ENCODE data around the gene IL1RAP.

IL1RAP gene

DNA sequence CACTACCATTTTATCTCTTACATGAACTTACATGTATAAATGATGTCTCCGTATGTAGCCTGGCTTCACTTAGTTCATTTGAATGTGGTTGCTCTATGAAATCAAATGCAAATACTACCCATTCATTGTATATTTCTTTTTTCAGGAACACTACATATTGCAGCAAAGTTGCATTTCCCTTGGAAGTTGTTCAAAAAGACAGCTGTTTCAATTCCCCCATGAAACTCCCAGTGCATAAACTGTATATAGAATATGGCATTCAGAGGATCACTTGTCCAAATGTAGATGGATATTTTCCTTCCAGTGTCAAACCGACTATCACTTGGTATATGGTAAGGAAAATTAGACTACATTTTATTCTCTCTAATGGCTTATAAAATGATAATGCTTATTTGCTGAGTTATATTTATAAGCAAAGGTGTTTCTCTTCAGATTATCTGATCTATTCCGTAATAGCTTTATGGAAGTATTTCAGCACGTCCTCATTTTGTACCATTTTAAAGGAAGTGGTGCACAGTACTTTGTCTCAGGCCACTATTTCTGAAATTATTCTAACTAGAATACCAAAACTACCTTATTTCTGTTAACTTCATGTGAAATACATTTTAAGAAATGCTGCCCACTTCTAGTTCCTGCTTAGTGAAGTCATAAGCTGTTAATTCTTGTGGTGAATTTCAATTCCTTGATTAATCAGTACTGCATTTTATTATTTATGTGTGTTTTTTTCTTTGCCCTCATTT is 95.1 kb downstream of the IL1RAP start:
- no peak for ATAC-seq
- TF ChIP-seq, protein P1, sequence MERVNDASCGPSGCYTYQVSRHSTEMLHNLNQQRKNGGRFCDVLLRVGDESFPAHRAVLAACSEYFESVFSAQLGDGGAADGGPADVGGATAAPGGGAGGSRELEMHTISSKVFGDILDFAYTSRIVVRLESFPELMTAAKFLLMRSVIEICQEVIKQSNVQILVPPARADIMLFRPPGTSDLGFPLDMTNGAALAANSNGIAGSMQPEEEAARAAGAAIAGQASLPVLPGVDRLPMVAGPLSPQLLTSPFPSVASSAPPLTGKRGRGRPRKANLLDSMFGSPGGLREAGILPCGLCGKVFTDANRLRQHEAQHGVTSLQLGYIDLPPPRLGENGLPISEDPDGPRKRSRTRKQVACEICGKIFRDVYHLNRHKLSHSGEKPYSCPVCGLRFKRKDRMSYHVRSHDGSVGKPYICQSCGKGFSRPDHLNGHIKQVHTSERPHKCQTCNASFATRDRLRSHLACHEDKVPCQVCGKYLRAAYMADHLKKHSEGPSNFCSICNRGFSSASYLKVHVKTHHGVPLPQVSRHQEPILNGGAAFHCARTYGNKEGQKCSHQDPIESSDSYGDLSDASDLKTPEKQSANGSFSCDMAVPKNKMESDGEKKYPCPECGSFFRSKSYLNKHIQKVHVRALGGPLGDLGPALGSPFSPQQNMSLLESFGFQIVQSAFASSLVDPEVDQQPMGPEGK (CRISPR knock-in tag; IDR thresholded peaks at IDR 0.05; ENCODE audit: borderline replicate concordance) = no peak
- no peak for TF ChIP-seq GLIS3 (CRISPR knock-in tag; IDR thresholded peaks at IDR 0.05)
- TF ChIP-seq, protein P2, sequence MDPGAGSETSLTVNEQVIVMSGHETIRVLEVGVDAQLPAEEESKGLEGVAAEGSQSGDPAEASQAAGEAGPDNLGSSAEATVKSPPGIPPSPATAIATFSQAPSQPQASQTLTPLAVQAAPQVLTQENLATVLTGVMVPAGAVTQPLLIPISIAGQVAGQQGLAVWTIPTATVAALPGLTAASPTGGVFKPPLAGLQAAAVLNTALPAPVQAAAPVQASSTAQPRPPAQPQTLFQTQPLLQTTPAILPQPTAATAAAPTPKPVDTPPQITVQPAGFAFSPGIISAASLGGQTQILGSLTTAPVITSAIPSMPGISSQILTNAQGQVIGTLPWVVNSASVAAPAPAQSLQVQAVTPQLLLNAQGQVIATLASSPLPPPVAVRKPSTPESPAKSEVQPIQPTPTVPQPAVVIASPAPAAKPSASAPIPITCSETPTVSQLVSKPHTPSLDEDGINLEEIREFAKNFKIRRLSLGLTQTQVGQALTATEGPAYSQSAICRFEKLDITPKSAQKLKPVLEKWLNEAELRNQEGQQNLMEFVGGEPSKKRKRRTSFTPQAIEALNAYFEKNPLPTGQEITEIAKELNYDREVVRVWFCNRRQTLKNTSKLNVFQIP (CRISPR knock-in tag; IDR thresholded peaks at IDR 0.05; ENCODE audit: borderline replicate concordance, low read depth) = no peak
- TF ChIP-seq, protein P3, sequence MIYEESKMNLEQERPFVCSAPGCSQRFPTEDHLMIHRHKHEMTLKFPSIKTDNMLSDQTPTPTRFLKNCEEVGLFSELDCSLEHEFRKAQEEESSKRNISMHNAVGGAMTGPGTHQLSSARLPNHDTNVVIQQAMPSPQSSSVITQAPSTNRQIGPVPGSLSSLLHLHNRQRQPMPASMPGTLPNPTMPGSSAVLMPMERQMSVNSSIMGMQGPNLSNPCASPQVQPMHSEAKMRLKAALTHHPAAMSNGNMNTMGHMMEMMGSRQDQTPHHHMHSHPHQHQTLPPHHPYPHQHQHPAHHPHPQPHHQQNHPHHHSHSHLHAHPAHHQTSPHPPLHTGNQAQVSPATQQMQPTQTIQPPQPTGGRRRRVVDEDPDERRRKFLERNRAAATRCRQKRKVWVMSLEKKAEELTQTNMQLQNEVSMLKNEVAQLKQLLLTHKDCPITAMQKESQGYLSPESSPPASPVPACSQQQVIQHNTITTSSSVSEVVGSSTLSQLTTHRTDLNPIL (CRISPR knock-in tag; IDR thresholded peaks at IDR 0.05; ENCODE audit: low read depth) = no peak
- TF ChIP-seq, protein P4, sequence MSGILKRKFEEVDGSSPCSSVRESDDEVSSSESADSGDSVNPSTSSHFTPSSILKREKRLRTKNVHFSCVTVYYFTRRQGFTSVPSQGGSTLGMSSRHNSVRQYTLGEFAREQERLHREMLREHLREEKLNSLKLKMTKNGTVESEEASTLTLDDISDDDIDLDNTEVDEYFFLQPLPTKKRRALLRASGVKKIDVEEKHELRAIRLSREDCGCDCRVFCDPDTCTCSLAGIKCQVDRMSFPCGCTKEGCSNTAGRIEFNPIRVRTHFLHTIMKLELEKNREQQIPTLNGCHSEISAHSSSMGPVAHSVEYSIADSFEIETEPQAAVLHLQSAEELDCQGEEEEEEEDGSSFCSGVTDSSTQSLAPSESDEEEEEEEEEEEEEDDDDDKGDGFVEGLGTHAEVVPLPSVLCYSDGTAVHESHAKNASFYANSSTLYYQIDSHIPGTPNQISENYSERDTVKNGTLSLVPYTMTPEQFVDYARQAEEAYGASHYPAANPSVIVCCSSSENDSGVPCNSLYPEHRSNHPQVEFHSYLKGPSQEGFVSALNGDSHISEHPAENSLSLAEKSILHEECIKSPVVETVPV (CRISPR knock-in tag; IDR thresholded peaks at IDR 0.05) = no peak
- no peak for TF ChIP-seq ESRRG (CRISPR knock-in tag; IDR thresholded peaks at IDR 0.05)
- TF ChIP-seq ZNF8 (CRISPR knock-in tag; IDR thresholded peaks at IDR 0.05) = no peak
- TF ChIP-seq CSDC2 (CRISPR knock-in tag; IDR thresholded peaks at IDR 0.05) = no peak
- TF ChIP-seq RARB (CRISPR knock-in tag; IDR thresholded peaks at IDR 0.05) = no peak
- no peak for TF ChIP-seq ZC3H10 (CRISPR knock-in tag; IDR thresholded peaks at IDR 0.05)
- no peak for TF ChIP-seq TCF4 (CRISPR knock-in tag; IDR thresholded peaks at IDR 0.05; ENCODE audit: borderline replicate concordance)
- no peak for TF ChIP-seq SNAI2 (CRISPR knock-in tag; IDR thresholded peaks at IDR 0.05)
- TF ChIP-seq BACH2 (CRISPR knock-in tag; IDR thresholded peaks at IDR 0.05; ENCODE audit: borderline replicate concordance) = no peak
- no peak for TF ChIP-seq ARNTL (CRISPR knock-in tag; IDR thresholded peaks at IDR 0.05; ENCODE audit: borderline replicate concordance, low read depth)
- TF ChIP-seq ISL1 (CRISPR knock-in tag; IDR thresholded peaks at IDR 0.05) = no peak
- TF ChIP-seq, protein P5, sequence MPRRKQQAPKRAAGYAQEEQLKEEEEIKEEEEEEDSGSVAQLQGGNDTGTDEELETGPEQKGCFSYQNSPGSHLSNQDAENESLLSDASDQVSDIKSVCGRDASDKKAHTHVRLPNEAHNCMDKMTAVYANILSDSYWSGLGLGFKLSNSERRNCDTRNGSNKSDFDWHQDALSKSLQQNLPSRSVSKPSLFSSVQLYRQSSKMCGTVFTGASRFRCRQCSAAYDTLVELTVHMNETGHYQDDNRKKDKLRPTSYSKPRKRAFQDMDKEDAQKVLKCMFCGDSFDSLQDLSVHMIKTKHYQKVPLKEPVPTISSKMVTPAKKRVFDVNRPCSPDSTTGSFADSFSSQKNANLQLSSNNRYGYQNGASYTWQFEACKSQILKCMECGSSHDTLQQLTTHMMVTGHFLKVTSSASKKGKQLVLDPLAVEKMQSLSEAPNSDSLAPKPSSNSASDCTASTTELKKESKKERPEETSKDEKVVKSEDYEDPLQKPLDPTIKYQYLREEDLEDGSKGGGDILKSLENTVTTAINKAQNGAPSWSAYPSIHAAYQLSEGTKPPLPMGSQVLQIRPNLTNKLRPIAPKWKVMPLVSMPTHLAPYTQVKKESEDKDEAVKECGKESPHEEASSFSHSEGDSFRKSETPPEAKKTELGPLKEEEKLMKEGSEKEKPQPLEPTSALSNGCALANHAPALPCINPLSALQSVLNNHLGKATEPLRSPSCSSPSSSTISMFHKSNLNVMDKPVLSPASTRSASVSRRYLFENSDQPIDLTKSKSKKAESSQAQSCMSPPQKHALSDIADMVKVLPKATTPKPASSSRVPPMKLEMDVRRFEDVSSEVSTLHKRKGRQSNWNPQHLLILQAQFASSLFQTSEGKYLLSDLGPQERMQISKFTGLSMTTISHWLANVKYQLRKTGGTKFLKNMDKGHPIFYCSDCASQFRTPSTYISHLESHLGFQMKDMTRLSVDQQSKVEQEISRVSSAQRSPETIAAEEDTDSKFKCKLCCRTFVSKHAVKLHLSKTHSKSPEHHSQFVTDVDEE (CRISPR knock-in tag; IDR thresholded peaks at IDR 0.05) = no peak
- no peak for TF ChIP-seq ZFP30 (CRISPR knock-in tag; IDR thresholded peaks at IDR 0.05)
- TF ChIP-seq PPARA (CRISPR knock-in tag; IDR thresholded peaks at IDR 0.05; ENCODE audit: borderline replicate concordance) = no peak
- no peak for TF ChIP-seq OSR1 (CRISPR knock-in tag; IDR thresholded peaks at IDR 0.05)

DNA sequence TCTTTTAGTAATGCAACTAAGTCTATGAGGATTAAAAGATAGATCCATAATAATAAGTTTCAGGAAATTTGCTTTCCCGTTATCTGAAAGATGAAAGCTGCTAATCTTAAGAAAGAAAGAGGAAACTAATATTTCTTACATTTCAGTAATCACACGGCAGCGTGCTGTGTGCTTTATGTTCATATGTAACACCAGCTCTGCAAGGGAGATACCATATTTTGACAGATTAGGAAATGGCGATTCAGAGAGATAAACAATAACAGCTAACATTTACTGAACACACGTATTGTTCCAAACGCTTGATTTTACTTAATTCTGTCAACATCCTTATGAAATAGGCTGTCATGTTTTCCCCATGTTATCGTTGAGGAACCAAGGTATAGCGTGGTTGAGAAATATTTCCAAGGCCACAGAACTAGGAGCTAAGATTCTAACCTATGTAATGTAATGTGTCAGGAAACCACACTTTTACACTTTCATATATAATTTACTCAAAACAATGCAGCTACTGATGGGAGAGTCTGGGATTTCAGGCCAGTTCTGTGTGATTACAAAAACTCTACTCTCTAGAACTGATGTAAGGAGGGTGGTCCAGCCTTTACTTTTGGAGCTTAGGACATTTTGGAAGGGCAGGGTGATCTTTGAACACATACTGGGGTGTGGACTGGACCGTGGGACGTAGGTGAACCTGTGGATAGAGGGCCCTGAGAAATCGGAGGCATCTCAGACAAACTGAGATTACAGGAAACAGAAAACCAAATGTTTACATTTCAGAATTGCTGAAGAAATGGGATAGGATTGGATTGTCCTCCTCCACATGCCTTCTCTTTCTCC is 100.6 kb downstream of the IL1RAP start:
- TF ChIP-seq, protein P1 (CRISPR knock-in tag; IDR thresholded peaks at IDR 0.05; ENCODE audit: borderline replicate concordance) = no peak
- TF ChIP-seq ZC3H10 (CRISPR knock-in tag; IDR thresholded peaks at IDR 0.05) = no peak
- TF ChIP-seq ZFP30 (CRISPR knock-in tag; IDR thresholded peaks at IDR 0.05) = no peak
- no peak for TF ChIP-seq CSDC2 (CRISPR knock-in tag; IDR thresholded peaks at IDR 0.05)
- TF ChIP-seq ZNF70 (CRISPR knock-in tag; IDR thresholded peaks at IDR 0.05) = no peak
- TF ChIP-seq GLIS3 (CRISPR knock-in tag; IDR thresholded peaks at IDR 0.05) = no peak
- TF ChIP-seq, protein P2 (CRISPR knock-in tag; IDR thresholded peaks at IDR 0.05; ENCODE audit: borderline replicate concordance, low read depth) = no peak
- TF ChIP-seq TOX (CRISPR knock-in tag; IDR thresholded peaks at IDR 0.05; ENCODE audit: borderline replicate concordance) = no peak
- TF ChIP-seq, protein P4 (CRISPR knock-in tag; IDR thresholded peaks at IDR 0.05) = no peak
- no peak for TF ChIP-seq ZNF565 (CRISPR knock-in tag; conservative IDR thresholded peaks at IDR 0.05; ENCODE audit: low read depth)
- TF ChIP-seq ZNF8 (CRISPR knock-in tag; IDR thresholded peaks at IDR 0.05) = no peak
- TF ChIP-seq RARB (CRISPR knock-in tag; IDR thresholded peaks at IDR 0.05) = no peak
- ATAC-seq = no peak

Data from SK-N-SH treated with all-trans-retinoic acid at 6 μM for 48 hours (cell line).